CD4-positive, alpha-beta T cell treated with Interleukin-15 for 4 hours (primary cell): ENCODE results near the gene DIP2A.

Experiments
- DNase-seq: peaks from one replicate; pipeline ENCODE4 v3.0.0-alpha.2; 2020; ENCODE audit warnings: low spot score

DIP2A gene

GRCh38 chr21:46458315-46459023, at the start of gene DIP2A:
Gene DIP2A, plus strand, starts transcription at chr21:46458891. Its CDS starts 241 bp downstream, at chr21:46459132.
- peak; percentile 95 for DNase-seq

- no peak for DNase-seq
Measured at GRCh38 chr21:46409641-46410406, 48.9 kb upstream of the DIP2A start.

GRCh38 chr21:46410516-46410915, 48.2 kb upstream of the DIP2A start:
- no peak for DNase-seq

GRCh38 chr21:46411236-46411635, 47.5 kb upstream of the DIP2A start:
- no peak for DNase-seq

GRCh38 chr21:46411691-46412090, 47.0 kb upstream of the DIP2A start:
- DNase-seq: no peak

- DNase-seq: no peak
Measured at GRCh38 chr21:46412521-46413364, 45.9 kb upstream of the DIP2A start.

- DNase-seq: no peak
Measured at GRCh38 chr21:46413365-46413696, 45.4 kb upstream of the DIP2A start.

- no peak for DNase-seq
Measured at GRCh38 chr21:46414965-46415275, 43.8 kb upstream of the DIP2A start.

GRCh38 chr21:46416551-46416950, 42.1 kb upstream of the DIP2A start:
- DNase-seq: no peak

- no peak for DNase-seq
Measured at GRCh38 chr21:46418265-46418946, 40.3 kb upstream of the DIP2A start.

- DNase-seq: no peak
Measured at GRCh38 chr21:46420241-46421190, 38.2 kb upstream of the DIP2A start.

- no peak for DNase-seq
Measured at GRCh38 chr21:46421191-46421750, 37.4 kb upstream of the DIP2A start.

- DNase-seq: no peak
Measured at GRCh38 chr21:46421756-46422555, 36.7 kb upstream of the DIP2A start.

GRCh38 chr21:46422636-46423241, 36.0 kb upstream of the DIP2A start:
- no peak for DNase-seq

GRCh38 chr21:46423546-46424038, 35.1 kb upstream of the DIP2A start:
- DNase-seq: no peak

GRCh38 chr21:46424039-46424591, 34.6 kb upstream of the DIP2A start:
- peak; percentile 11 for DNase-seq

- DNase-seq: peak; percentile 39
Measured at GRCh38 chr21:46424621-46425020, 34.1 kb upstream of the DIP2A start.

GRCh38 chr21:46425041-46425440, 33.6 kb upstream of the DIP2A start:
- DNase-seq: no peak

- peak; percentile 57 for DNase-seq
Measured at GRCh38 chr21:46425571-46425970, 33.1 kb upstream of the DIP2A start.
